ENCODE measurements around the gene SULT2A1.

DNA sequence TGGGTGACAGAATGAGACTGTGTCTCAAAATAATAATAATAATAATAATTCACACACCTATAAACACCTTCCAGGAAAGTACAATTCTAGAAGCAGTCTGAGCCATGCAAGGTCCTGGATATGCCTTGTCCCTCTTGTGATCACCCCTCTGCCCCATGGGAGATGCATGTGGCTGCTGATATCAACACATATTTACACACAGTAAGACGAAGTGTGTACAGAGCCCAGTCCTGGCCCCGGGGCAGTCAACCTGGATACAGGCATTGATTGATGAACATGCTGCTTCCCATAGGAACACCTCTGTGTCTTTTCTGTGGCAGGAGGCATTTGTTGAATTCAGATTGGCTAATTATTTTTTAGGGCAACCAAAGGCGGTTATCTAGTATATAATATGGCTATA lies 3.2 kb downstream of the SULT2A1 start:
- TF ChIP-seq TAF1 (IDR thresholded peaks at IDR 0.05; ENCODE audit: low read depth) (no peak), CTCF (IDR thresholded peaks at IDR 0.05; ENCODE audit: poor library complexity, severe bottlenecking) (no peak), POLR2AphosphoS5 (IDR thresholded peaks at IDR 0.05) (no peak), RAD21 (conservative IDR thresholded peaks at IDR 0.05) (no peak), EZH2 (IDR thresholded peaks at IDR 0.05; ENCODE audit: borderline replicate concordance, insufficient read depth, low read length, poor library complexity, severe bottlenecking) (no peak), EP300 (conservative IDR thresholded peaks at IDR 0.05; ENCODE audit: poor library complexity, severe bottlenecking) (no peak), SMC3 (conservative IDR thresholded peaks at IDR 0.05; ENCODE audit: poor library complexity) (no peak), REST (IDR thresholded peaks at IDR 0.05; ENCODE audit: borderline replicate concordance) (no peak)
